HL-60 (cell line): ENCODE measurements around the gene CHST3.
"Not testable (repeated sequence)": the region's sequence is repeated elsewhere in the genome, so short reads cannot be mapped to it uniquely, and the experiment has no call there.

Experiments
- DNase-seq, 2 experiments: peaks; one replicate each; pipeline ENCODE4 v3.0.0-alpha.2; 2010 to 2020; ENCODE audit warnings: low read depth in 1 of 2, low spot score in 1 of 2
- H3K27ac ChIP-seq: fragments of 250-450 bp; sonication (Bioruptor Pico); replicated peaks from 2 replicates; pipeline ENCODE4 v1.5.1; 2020; ENCODE audit warnings: mild to moderate bottlenecking, moderate library complexity
- H3K27me3 ChIP-seq: fragments of 250-450 bp; sonication (Bioruptor Pico); 2 replicates; pipeline ENCODE4 v1.5.1; 2021; ENCODE audit warnings: mild to moderate bottlenecking, moderate library complexity; ENCODE audit not compliant: insufficient read depth, poor library complexity, severe bottlenecking
- H3K4me3 ChIP-seq: replicated peaks from 2 replicates; pipeline ENCODE4 v1.5.1; 2011; ENCODE audit warnings: mild to moderate bottlenecking, control low read depth, low read length; ENCODE audit not compliant: insufficient read depth
- CTCF ChIP-seq: IDR thresholded peaks from one replicate; pipeline ENCODE4 v1.5.1; 2011; ENCODE audit warnings: low read length, control low read depth, inconsistent platforms; ENCODE audit not compliant: insufficient read depth
- GABPA ChIP-seq: IDR thresholded peaks from 2 replicates; pipeline ENCODE4 v1.6.1; 2012; ENCODE audit warnings: low read depth
- POLR2AphosphoS5 ChIP-seq: IDR thresholded peaks from 2 replicates; pipeline ENCODE4 v1.6.1; 2012; ENCODE audit warnings: low read depth
- REST ChIP-seq: IDR thresholded peaks from 2 replicates; pipeline ENCODE4 v1.6.1; 2012; ENCODE audit warnings: low read depth; ENCODE audit not compliant: insufficient replicate concordance
- SPI1 ChIP-seq: IDR thresholded peaks from 2 replicates; pipeline ENCODE4 v1.6.1; 2012; ENCODE audit warnings: low read depth, mild to moderate bottlenecking, borderline replicate concordance

CHST3 gene

GRCh38 chr10:72030762-72031543, 66.8 kb downstream of the CHST3 start:
- DNase-seq, result no peak
- H3K27me3 ChIP-seq, result peaks cover 13% of the 10 kb centered on the region
- no peak overlapping the region for H3K27ac ChIP-seq
- TF ChIP-seq REST (no peak), GABPA (no peak), CTCF (no peak), POLR2AphosphoS5 (no peak), SPI1 (no peak)
- no peak overlapping the region for H3K4me3 ChIP-seq

GRCh38 chr10:72031706-72032105, 67.5 kb downstream of the CHST3 start:
- no peak for DNase-seq
- Histone ChIP-seq H3K4me3 (no peak overlapping the region), H3K27ac (no peak overlapping the region), H3K27me3 (peaks cover 13% of the 10 kb centered on the region)
- TF ChIP-seq POLR2AphosphoS5 (no peak), GABPA (no peak), CTCF (no peak), REST (no peak), SPI1 (no peak)

- not testable (repeated sequence) for DNase-seq, H3K27ac ChIP-seq, H3K4me3 ChIP-seq
- H3K27me3 ChIP-seq, result peaks cover 13% of the 10 kb centered on the region
Observed at GRCh38 chr10:72032409-72033162, 68.4 kb downstream of the CHST3 start.

- DNase-seq, result no peak
- TF ChIP-seq REST (no peak), GABPA (no peak), CTCF (no peak), SPI1 (no peak), POLR2AphosphoS5 (no peak)
- no peak overlapping the region for H3K27ac ChIP-seq
- peaks cover 13% of the 10 kb centered on the region for H3K27me3 ChIP-seq
- no peak overlapping the region for H3K4me3 ChIP-seq
Observed at GRCh38 chr10:72034040-72034499, 69.9 kb downstream of the CHST3 start.
